Epidermal melanocyte (primary cell): ENCODE data around the gene TMEM213.
A peak's percentile ranks its signal among the peaks of the same experiment; 100 is the strongest.

Source experiments
- DNase-seq: peaks from one replicate; pipeline ENCODE4 v3.0.0; 2011; ENCODE audit warnings: low spot score; ENCODE audit not compliant: insufficient read length

The TMEM213 gene, protein sequence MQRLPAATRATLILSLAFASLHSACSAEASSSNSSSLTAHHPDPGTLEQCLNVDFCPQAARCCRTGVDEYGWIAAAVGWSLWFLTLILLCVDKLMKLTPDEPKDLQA

DNA sequence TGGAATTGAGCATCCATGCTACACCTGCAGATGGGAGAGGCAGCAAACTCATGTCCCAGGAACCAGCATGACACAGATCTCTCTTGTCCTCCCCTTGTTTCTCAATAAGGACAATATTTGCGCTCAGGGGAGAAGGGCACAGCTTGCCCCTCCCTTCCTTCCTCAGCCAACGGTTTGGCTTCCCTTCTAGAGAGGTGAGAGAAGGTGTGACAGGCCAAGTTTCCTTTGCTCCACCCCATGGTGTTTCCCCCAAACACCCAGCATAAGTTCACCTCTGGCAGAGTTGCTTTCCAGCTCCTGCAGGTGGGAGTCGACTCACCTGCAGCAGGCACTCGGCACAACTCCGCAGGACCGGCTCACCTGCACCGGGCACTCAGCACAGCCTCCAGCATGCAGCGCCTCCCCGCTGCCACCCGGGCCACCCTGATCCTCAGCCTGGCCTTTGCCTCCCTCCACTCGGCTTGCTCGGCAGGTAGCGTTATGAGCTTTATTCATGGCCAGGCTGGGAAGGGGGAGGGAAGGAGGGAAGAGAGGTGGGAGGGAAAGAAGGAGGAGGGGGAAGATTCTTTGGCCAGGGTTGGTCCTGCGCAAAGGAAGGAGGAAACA lies at the start of gene TMEM213, which contains the start of gene ATP6V0A4:
Gene TMEM213, plus strand, starts transcription at position 280 of the 606 bp plus-strand sequence. Its CDS starts 111 bp downstream, at position 391.
Gene ATP6V0A4, minus strand, starts transcription at position 482 of the 606 bp plus-strand sequence. CDS start 26,949 bp downstream, outside the sequence.
- no peak for DNase-seq

DNA sequence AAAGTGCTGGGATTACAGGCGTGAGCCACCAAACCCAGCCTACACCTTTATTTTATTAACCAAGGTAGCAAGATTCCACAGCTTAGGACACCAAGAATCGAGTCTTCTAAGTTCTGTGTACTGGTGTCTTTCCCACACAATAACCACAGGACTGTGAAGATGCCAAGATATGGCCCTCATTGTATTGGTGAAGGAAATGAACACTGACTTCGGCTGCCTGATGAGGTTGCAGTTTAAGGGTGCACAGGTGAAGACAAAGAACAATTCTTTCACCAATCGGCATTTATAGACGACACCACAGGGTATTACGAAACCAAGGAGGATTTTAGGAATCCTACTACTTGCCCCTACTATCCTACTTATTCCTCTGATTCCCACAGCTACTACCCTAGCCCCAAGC lies 49.1 kb upstream of the TMEM213 start:
- no peak for DNase-seq

DNA sequence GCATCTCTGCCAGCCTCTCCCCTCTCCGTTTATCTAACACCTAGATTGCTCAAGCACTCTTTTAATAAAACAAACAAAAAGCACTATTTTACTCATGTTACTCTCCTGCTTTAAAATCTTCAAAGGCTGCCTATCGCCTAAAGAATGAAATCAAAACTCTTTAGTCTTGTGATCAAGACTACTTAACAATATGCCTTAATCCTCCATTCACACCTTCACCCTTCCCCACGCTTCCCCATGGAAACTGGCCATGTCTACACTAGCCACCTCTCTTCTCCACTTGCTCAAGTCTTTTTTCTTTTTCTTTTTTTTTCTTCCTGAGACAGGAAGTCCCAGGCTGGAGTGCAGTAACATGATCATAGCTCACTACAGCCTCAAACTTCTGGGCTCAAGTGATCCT lies 47.8 kb upstream of the TMEM213 start:
- no peak for DNase-seq

DNA sequence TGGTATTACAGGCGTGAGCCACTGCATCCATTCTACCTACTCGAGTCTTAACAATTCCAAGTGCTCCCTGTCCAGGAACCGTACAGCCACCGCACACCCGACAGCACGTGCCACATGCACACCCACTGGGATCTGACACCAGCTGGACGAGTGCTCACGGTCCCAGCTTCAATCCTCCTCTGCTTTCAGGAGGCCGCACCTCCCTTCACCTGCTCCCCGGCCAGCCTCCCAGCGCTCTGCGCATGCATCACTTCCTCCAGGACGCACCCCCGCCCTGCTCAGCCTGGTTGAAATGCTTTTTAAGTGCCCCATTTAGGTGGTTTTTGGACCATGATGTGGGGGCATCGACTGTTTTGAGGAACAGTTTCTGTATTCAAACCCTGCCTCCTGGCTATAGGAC lies 47.3 kb upstream of the TMEM213 start:
- DNase-seq, result no peak

DNA sequence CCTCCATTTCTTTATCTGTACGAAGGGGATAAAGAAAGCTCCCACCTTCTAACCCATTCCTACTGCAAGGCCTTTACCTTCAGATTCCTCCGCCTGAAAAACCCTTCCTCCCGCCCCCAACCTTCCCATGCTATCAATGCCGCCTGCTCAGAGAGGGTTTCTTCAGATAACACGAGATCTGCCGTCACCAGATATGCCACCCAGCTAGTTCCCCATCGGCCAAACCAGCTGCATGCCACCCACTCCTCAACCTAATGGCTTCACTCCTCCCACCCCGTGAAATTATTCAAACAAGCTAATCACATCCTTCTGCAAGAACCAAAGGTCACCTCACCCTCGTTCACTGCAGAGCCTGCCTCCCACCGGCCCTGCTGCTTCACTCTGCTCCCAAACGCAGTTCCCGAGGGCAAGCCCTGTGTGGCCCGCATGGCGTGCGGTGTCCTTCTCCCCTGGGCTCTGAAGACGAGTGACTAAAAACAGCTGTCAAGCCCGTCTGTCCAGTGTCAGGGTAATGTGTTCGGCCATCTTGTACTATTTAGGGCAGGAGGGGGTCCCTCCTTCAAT lies 46.8 kb upstream of the TMEM213 start:
- DNase-seq, result no peak

DNA sequence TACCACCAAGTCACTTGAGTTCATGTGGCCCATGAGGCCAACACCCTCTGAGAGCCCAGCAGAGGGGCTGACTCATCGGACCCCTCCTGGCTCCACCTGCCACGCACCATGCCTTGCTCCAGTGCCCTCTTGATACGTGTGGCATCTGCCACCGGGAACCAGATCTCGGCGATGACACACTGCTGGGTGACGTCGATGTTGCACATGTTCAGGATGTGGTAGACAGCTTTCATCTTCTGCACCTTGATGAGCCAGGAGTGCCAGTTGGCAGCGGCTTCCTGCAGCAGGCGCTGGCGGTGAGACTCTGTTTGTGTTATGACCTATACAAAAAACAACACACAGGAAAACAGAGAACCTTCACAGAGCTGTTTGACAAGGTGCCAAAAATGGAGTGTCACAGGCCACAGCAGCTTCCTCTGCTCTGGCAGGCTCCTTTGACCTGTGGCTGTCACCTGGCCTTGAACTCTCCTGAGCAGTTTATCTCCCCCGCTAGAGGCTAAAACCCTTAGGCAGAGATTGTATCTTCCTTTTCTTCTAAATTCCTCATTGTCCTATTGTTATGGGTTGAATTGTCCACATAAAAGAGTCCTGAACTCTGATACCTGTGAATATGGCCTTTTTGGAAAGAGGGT lies 45.2 kb upstream of the TMEM213 start:
- DNase-seq, result no peak

DNA sequence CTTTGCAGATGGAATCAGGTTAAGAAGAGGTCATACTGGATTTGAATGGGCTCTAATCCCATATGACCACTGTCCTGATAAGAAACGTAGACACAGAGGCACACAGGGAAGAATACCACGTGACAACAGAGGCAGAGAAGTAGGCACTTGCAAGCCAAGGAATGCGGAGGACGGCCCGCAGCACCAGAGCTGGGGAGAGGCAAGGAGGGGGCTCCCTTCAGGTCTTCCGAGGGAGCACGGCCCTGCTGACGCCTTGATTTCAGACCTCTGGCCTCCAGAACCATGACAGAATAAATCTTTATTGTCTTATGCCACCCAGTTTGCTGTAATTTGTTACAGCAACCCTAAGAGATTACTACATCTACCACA lies 44.7 kb upstream of the TMEM213 start:
- DNase-seq, result no peak

DNA sequence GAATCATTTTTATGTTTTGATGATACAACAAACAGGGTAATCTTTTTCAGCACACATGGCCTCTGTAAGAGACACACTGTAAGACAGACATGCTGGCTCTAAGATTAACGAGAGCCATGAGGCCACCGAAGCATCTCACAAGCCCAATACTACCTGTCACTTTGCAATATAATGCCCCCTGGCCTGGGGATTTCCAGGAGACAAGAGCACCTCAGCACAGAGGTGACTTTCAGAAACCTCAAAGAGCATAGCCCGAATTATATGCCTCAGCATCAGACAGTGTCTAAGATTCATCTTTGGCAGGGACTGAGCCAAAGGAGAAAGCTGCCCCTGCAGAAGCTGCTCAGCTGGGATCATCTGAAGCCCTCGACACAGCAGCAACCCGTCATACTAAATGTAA lies 44.2 kb upstream of the TMEM213 start:
- DNase-seq, result no peak

DNA sequence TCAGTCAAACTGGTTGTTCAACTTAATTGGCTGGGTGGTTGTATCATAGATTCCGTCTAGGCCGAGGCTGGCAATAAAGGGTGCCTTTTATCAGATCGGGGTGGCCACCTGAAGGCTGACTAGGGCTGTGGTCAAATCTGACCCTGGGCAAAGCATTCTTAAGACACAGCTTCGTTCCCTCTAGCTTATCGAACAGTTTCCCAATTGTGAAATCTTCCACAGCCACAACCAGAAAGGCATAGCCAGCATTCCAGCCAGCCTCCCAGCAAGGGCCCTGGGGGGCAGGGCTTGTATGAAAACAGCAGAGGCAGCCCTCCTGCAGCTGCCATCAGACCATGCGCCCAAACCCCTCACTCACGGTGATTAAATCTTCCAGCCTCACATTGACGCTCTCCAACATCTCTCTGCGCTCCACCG lies 42.5 kb upstream of the TMEM213 start:
- no peak for DNase-seq

DNA sequence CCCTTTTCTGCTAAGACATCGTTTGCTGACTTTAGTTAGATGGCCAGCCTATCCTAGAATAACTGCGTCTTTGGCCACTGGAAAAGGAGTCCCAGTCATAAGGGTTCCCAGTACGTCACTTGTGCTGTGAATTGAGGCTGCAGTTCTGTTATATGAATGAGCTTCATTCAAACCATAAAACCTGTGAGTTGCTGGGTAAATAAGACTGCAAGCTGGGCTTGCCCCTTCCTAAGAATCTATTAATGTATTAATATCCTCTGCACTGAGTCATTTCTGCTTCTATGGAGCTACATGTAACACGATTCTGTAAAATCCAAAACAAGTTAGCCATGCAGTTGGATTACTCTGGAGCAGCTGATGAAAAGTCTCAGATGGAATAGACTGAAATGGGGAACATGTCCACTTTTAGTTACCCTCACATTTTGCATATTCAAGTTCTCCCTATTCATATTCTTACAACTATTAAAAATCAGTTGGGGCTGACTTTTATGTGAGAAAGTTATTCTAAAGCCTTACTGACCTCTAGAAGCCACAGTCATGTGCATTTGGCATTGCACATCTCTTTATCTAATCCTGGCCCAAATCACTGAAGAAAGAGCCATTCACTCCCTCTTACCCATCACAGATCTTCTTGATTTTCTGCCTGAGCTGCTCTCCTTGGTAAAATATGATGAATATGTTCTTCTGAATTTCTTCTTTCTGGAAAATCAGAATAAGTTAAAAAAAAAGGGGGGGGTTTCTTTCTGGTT lies 41.8 kb upstream of the TMEM213 start:
- peak; percentile 47 for DNase-seq

DNA sequence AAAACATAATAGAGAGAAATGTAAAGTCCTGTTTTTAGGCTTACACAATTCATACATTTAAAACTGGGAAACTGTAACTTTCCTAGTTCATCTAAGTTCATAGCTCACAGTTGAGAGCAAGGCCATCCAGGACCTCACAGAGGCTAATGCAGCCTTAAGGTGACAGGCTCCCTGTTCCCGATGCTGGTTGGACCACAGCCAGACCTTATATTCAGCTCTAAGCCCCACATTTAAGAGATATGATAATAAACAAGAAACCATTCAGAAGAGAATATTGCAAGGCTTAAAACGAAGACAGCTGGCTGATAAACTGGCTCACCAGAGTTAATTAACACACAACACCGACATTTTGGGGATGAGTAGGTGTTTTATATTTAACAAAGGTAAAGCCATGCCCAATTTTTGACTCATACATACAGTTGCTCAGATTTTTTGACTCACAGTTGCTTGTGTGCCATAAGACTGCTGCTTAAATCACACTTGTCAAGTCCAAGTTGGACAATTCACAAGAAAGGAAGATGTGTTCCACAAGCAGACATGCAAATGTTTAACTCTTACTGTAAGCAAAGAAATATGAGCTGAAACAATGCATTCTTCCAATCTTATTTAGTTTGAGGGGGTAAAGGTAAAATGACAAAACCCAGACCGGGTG lies 41.1 kb upstream of the TMEM213 start:
- no peak for DNase-seq

DNA sequence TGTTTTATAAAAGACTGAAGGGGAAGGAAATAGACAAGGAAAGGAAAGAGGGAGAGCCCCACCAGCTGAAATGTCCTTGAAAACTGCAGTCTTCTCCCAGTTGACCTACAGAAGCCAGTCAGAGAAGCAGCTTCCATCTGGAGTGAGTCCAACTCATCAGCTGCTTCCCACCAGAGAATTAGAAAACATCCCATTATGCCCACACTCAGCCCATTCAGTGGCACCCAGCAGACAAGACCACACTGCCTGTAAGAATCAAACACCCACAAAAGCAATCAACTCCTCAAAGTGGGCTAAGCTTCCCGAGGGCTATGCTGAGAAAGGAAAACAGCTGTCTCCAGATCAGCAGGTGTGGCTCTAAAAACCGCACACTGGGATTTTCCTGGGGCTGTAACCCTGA lies 29.6 kb upstream of the TMEM213 start:
- DNase-seq, result no peak

DNA sequence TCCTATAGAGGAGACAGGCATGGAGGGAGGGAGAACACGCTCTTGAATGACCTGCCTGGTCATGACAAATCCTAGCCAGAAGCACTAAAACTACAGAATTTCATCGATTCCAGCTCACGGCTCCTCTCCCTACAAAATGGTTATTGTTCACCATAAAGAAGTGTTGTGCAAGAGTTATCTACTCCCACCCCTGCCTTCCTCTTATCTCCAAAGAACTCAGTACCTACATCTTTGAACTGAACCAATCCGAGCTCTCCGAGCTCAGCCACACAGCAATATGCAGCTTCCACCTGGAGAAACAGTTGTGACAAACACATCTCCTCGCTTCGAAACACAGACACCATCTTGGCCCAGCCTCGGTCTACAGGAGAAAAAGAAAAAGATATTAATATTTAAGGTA lies 26.9 kb upstream of the TMEM213 start:
- no peak for DNase-seq

DNA sequence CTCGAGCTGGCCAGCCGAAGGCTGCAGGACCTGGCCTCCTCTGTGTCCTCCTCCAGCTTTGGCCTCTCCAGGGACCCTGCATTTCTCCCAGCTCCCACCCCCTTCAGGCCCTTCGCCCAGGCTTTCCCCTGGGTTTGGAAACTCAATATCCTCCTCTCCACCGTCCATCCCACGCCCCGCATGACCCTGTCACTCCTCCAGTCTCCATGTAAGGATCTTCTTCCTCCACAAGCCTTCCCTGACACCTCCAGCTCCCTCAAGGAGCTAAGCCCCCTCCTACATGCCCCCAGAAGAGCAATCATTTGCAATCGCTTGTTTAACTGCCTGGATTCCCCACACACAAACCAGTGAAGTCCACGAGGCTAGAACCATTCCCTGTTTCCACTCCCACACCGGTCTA lies 24.6 kb upstream of the TMEM213 start:
- DNase-seq, result no peak

DNA sequence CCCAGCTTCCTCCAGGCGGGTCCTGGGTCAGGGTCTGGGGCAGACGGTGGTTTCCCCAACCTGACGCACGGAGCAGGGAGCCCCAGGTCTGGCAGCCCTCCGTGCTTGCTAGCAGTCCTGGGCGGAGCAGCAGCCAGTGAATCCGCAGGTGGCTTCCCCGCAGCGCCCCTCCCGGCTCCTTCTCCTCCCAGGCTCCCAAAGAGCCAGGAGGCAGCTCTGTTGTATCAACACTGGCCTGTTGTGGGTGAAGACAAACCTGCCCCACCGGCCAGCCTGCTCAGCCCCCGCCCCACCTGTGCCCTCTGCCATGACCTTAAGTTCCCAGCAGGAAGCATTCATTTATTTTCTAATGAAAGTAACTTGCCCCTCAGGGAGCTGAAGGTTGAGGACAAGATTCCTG lies 24.0 kb upstream of the TMEM213 start:
- DNase-seq, result no peak

DNA sequence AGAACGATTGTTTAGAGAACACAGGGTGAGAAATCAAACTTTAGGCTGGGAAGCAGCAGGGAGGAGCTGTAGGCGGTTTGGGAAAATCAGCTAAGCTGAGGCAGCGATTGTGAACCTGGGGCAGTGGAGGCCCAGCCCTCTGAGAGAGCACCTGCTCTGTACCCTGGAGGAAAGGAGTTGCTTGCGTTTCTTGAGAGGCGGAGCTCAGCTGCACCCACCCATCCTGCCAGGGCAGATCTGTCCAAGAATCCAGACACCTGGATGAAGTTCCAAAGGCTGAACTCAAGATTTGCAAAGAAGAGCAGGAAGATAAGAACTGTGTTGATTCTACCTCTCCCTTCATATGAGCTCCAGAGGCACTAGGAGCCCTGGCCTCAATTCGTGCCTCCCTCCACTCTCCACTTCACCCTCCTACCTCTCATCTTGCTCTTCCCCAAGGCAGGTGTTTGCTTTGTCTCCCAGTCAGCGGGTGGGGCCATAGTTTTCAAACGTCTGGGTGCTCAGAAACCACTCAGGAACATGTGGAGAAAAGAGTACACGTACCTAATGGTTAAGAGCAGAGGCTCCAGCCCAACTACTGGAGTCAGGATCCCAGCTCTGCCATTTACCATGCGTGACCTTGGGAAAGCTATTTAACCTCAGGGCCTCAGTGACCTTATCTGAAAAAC lies 21.5 kb upstream of the TMEM213 start:
- no peak for DNase-seq

DNA sequence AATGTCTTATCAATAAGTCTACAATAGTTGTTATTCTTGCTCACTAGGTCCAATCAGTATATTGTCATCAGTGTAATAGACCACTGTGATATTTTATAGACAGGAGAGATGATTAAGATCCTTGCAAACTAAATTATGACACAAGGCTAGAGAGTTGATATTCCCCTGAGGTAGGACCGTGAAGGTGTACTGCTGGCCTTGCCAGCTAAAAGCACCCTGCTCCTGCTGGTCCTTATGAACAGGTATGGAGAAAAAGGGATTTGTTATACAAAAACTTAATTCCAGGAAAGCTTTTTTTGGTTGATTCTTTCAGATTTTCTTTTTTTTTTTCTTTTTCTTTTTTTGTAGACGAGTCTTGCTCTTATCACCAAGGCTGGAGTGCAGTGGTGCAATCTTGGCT lies 16.8 kb upstream of the TMEM213 start:
- DNase-seq, result no peak

DNA sequence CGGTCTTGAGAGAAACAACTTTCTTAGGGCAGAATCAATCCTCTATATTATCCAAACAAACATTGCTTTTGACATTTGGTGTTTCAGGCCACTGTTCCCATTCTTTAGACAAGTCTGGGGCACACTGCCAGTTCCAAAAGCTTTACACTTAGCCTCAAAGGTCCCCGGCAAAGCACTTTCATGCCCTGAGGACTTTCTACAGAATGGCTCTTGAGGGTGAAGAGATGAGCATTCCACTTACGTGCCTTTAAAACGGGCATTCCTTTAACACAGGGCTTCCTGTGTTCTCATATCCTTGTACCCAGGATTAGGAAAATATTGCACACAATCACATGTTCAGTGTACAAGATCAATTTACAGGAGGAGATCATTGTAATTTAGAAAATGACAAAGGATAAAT lies 13.1 kb upstream of the TMEM213 start:
- peak; percentile 79 for DNase-seq

DNA sequence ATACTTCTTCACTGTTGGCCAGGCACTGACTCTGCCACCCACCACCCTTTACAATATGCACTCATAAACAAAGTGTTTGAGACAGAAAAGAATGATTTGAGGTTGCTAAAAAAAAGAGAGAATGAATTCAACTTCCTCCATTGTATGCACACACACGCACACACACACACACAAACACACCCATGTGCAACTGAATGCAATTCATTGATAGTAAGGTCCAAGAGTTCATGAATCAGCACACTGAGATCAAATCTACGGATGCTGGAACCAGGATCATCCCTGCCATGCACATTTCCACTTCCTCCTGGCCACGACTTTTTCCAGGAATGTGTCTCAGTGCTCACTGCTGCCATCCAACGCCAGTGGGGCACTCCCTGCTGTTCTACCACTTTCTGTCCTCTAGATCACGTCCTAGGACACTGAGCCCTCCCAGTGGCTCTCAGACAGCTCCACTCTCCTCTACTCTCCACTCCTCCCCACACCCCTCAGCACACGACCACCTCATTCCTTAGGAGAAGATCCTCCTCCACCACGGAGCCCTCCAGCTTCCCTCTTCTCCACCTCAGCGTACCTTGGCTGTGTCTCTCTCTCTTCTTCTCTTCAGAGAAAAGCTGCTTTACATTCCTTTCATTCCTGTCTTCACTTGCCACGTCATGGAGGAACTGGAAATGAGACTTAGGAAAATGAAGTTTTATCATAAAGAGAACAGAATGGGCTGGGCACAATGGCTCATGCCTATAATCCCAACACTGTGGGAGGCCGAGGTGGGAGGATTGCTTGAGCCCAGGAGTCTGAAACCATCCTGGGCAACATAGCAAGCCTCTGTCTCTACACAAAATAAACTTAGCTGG lies 12.0 kb upstream of the TMEM213 start:
- no peak for DNase-seq

DNA sequence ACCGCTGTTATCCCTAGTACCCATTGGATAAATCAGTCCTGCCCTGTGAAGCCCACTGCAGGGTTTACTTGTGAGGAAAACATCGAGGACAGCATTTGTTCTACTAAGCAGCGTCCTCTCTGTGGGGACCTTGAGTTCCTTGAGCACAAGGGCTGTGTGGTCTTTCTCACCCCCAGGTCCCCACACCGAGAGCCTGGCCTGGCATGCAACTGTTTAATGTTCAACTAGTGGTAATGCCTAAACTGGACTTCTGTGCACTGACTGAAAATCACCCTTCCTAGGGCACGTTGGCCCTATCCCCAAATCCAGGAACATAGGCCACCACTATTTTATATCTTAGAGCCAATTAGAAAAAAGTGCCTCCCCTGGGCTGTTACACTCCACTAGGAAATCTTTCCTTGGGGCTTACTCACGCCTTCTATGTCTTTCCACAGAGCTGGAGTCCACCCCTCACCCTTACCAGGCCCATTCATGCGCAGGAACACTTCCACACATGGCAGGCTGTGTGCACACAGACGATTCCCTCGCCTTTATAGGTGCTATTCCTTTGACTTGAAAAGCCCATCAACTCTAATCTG lies 1.7 kb upstream of the TMEM213 start:
- DNase-seq, result no peak
